WTC11 (cell line): Measurements from ENCODE around the gene MC2R.

Experiments
- CTCF ChIP-seq: fragments of 200-600 bp; IDR thresholded peaks from 2 replicates; pipeline ENCODE4 v1.8.0; 2022; ENCODE audit warnings: antibody characterized with exemption
- MAX ChIP-seq: sonication (generic); formaldehyde crosslinking; IDR thresholded peaks from 2 replicates; pipeline ENCODE4 v1.8.0; 2022; ENCODE audit warnings: mild to moderate bottlenecking, missing genetic modification reagents
- MYBL2 ChIP-seq: sonication (generic); formaldehyde crosslinking; IDR thresholded peaks from 2 replicates; pipeline ENCODE4 v1.8.1; 2023; ENCODE audit warnings: mild to moderate bottlenecking, moderate library complexity, missing genetic modification reagents
- NR3C1 ChIP-seq: sonication (generic); formaldehyde crosslinking; conservative IDR thresholded peaks from 2 replicates; pipeline ENCODE4 v1.8.1; 2023; ENCODE audit warnings: low read depth, mild to moderate bottlenecking, missing genetic modification reagents
- SP1 ChIP-seq: sonication (generic); formaldehyde crosslinking; conservative IDR thresholded peaks from 2 replicates; pipeline ENCODE4 v1.8.1; 2022; ENCODE audit warnings: missing genetic modification reagents
- USF1 ChIP-seq: sonication (generic); formaldehyde crosslinking; IDR thresholded peaks from 2 replicates; pipeline ENCODE4 v1.8.0; 2022; ENCODE audit warnings: mild to moderate bottlenecking, missing genetic modification reagents
- ZNF263 ChIP-seq: sonication (generic); formaldehyde crosslinking; IDR thresholded peaks from 2 replicates; pipeline ENCODE4 v1.8.1; 2022; ENCODE audit warnings: low read depth, mild to moderate bottlenecking, moderate library complexity, missing genetic modification reagents

DNA sequence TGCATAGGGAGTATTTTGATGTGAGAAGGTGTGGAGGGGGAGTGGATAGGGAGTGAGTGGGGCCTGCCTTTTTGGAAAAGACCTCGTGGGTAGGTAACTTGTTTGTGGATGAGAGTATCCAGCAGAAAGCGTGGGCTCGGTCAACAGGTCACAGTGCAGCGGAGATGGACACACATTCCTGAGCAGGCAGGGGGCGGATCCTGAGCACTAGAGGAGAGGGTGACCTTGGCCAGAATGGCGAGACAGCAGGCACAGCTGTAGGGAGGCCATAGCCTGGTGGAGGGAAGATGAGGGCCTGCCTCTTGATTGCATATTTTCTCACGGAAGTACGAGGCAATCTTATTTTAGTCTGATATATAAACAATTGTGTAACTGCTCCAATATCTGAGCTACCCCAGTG is 3.6 kb upstream of the MC2R start:
- no peak for TF ChIP-seq ZNF263 (CRISPR knock-in tag)
- no peak for TF ChIP-seq CTCF
- TF ChIP-seq USF1 (CRISPR knock-in tag): no peak
- TF ChIP-seq MAX (CRISPR knock-in tag): no peak
- TF ChIP-seq NR3C1 (CRISPR knock-in tag): no peak
- no peak for TF ChIP-seq SP1
- no peak for TF ChIP-seq MYBL2 (CRISPR knock-in tag)
